GM20000 (cell line): Measurements from ENCODE around the gene TGM2.
"Not testable (repeated sequence)": the region's sequence is repeated elsewhere in the genome, so short reads cannot be mapped to it uniquely, and the experiment has no call there.

ENCODE experiments used
- DNase-seq: peaks from one replicate; pipeline ENCODE4 v3.0.0; 2012; ENCODE audit warnings: low spot score
- TF ChIP-seq, protein P1 (sequence below): IDR thresholded peaks from 2 replicates; pipeline ENCODE4 v1.5.1; 2012; ENCODE audit warnings: mild to moderate bottlenecking, control low read depth; ENCODE audit errors: extremely low read depth, missing control alignments

The TGM2 gene

GRCh38 chr20:38104285-38104684 lies 60.8 kb downstream of the TGM2 start:
- DNase-seq = no peak
- TF ChIP-seq, protein P1, sequence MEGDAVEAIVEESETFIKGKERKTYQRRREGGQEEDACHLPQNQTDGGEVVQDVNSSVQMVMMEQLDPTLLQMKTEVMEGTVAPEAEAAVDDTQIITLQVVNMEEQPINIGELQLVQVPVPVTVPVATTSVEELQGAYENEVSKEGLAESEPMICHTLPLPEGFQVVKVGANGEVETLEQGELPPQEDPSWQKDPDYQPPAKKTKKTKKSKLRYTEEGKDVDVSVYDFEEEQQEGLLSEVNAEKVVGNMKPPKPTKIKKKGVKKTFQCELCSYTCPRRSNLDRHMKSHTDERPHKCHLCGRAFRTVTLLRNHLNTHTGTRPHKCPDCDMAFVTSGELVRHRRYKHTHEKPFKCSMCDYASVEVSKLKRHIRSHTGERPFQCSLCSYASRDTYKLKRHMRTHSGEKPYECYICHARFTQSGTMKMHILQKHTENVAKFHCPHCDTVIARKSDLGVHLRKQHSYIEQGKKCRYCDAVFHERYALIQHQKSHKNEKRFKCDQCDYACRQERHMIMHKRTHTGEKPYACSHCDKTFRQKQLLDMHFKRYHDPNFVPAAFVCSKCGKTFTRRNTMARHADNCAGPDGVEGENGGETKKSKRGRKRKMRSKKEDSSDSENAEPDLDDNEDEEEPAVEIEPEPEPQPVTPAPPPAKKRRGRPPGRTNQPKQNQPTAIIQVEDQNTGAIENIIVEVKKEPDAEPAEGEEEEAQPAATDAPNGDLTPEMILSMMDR = no peak

- DNase-seq = not testable (repeated sequence)
Observed at GRCh38 chr20:38102206-38102605, 62.9 kb downstream of the TGM2 start.

- TF ChIP-seq, protein P1 = no peak
- DNase-seq = no peak
Observed at GRCh38 chr20:38098952-38099351, 66.1 kb downstream of the TGM2 start.

- no peak for DNase-seq
- TF ChIP-seq, protein P1 = no peak
Observed at GRCh38 chr20:38095017-38095686, 69.9 kb downstream of the TGM2 start.

DNA sequence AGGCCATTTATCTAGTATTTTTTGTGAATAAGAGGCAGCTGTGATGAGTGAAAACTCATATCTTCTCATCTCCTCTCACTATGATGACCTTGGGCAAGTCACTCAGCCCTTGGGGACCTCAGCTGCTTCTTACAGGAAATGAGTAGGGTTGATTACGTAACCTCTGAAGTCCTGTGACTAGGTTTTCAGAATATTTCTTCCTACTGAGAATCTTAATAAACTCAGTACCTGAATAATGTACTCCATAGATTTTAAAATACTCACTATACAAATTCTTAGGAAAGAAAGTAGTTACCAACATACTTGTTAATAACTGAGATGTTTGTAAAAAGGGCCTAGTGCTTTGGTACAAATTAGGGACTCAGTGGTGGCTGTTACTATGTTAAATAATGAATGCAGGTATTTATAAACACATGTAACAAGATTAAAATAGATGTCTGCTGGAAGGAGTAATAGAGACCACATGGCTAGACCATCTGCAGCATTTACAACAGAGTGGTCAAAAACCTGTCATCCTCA lies 70.6 kb downstream of the TGM2 start:
- DNase-seq = peak; percentile 73
- TF ChIP-seq, protein P1 = no peak

- no peak for DNase-seq
Observed at GRCh38 chr20:38093641-38094077, 71.4 kb downstream of the TGM2 start.

GRCh38 chr20:38092915-38093314 lies 72.2 kb downstream of the TGM2 start:
- TF ChIP-seq, protein P1 = no peak
- DNase-seq = no peak

More at GRCh38 chr20:38093641-38094077, 71.4 kb downstream of the TGM2 start:
- TF ChIP-seq, protein P1 = no peak
